Smooth muscle cell (in vitro differentiated cells): ENCODE measurements around the gene ZC3H12C. TPM values are rescaled to one million over a fixed set of nuclear protein-coding genes. Genes with fewer than 3 reads are reported as not detected.

Experiments used
- DNase-seq: peaks from one replicate; lab custom pipeline; 2025; ENCODE audit not compliant: unreplicated experiment; lab: John Stamatoyannopoulos, UW
- H2AFZ ChIP-seq: fragments of 200-600 bp; sonication (generic); 2 replicates; pipeline ENCODE4 v1.6.0; 2016; ENCODE audit warnings: antibody characterized with exemption, low read depth, mild to moderate bottlenecking
- H3F3A ChIP-seq: fragments of 200-600 bp; sonication (generic); 2 replicates; pipeline ENCODE4 v1.6.0; 2017; ENCODE audit warnings: antibody characterized with exemption, low read depth
- H3K27ac ChIP-seq: fragments of 200-600 bp; sonication (generic); 2 replicates; pipeline ENCODE4 v1.5.1; 2016; ENCODE audit warnings: low read depth, mild to moderate bottlenecking
- H3K27me3 ChIP-seq: fragments of 200-600 bp; sonication (generic); 2 replicates; pipeline ENCODE4 v1.6.1; 2016; ENCODE audit warnings: low read depth, mild to moderate bottlenecking
- H3K36me3 ChIP-seq: fragments of 200-600 bp; sonication (generic); 2 replicates; pipeline ENCODE4 v1.5.1; 2016; ENCODE audit warnings: low read depth
- H3K4me1 ChIP-seq: fragments of 200-600 bp; sonication (generic); 2 replicates; pipeline ENCODE4 v1.5.1; 2016; ENCODE audit warnings: low read depth
- H3K4me2 ChIP-seq: fragments of 200-600 bp; sonication (generic); 2 replicates; pipeline ENCODE4 v1.6.0; 2016; ENCODE audit warnings: mild to moderate bottlenecking
- H3K4me3 ChIP-seq: fragments of 200-600 bp; sonication (generic); 2 replicates; pipeline ENCODE4 v1.5.1; 2016; ENCODE audit warnings: mild to moderate bottlenecking
- H3K79me2 ChIP-seq: fragments of 200-600 bp; sonication (generic); 2 replicates; pipeline ENCODE4 v1.6.0; 2016; ENCODE audit warnings: low read depth, mild to moderate bottlenecking
- H3K9ac ChIP-seq: fragments of 200-600 bp; sonication (generic); 2 replicates; pipeline ENCODE4 v1.6.0; 2016; ENCODE audit warnings: low read depth
- H3K9me3 ChIP-seq: fragments of 200-600 bp; sonication (generic); replicated peaks from 2 replicates; pipeline ENCODE4 v1.5.1; 2016; ENCODE audit warnings: low read depth
- H4K20me1 ChIP-seq: fragments of 200-600 bp; sonication (generic); 2 replicates; pipeline ENCODE4 v1.6.0; 2016; ENCODE audit warnings: low read depth
- CTCF ChIP-seq: fragments of 200-600 bp; sonication (generic); IDR thresholded peaks from 2 replicates; pipeline ENCODE4 v1.5.1; 2017; ENCODE audit warnings: borderline replicate concordance, mild to moderate bottlenecking, antibody characterized with exemption; ENCODE audit not compliant: insufficient read depth, poor library complexity, severe bottlenecking
- WGBS: methylation state at CpG from one replicate; pipeline ENCODE4 v1.1.7; 2016; ENCODE audit warnings: low lambda C conversion rate; 5-methylcytosine and 5-hydroxymethylcytosine counted together
- polyA plus RNA-seq: library from polyadenylated mRNA; unstranded; fragments of >200 nt; fragmentation: Nextera tagmentation; extraction: Ambion mirVana; gene quantifications from 2 replicates; pipeline ENCODE4 v1.2.1, GENCODE V29; 2016
- total RNA-seq: library from RNA; depleted of rRNA; stranded (reverse); fragments of >200 nt; gene quantifications from 2 replicates; pipeline ENCODE4 v1.2.3, GENCODE V29; 2014

ZC3H12C gene
- total and polyA plus RNA-seq, 2 experiments from 2014 or later = 1.9 to 10.6 TPM

GRCh38 chr11:110049501-110050200 is 43.5 kb upstream of the ZC3H12C start:
- no peak overlapping the region for H3K4me2 ChIP-seq
- H3K27ac ChIP-seq = no peak overlapping the region
- H3K9ac ChIP-seq = no peak overlapping the region
- no peaks in the 10 kb centered on the region for H3F3A ChIP-seq
- H3K4me1 ChIP-seq = no peaks in the 10 kb centered on the region
- H3K36me3 ChIP-seq = no peaks in the 10 kb centered on the region
- no peaks in the 10 kb centered on the region for H3K27me3 ChIP-seq
- no peak overlapping the region for H2AFZ ChIP-seq
- 96% methylated on average over 33 of the region's 33 CpGs for WGBS
- no peaks in the 10 kb centered on the region for H3K79me2 ChIP-seq
- TF ChIP-seq CTCF = no peak
- no peaks in the 10 kb centered on the region for H4K20me1 ChIP-seq
- H3K9me3 ChIP-seq = peaks cover 6% of the 10 kb centered on the region
- no peak overlapping the region for H3K4me3 ChIP-seq
- DNase-seq = no peak

GRCh38 chr11:110050201-110050506 is 43.0 kb upstream of the ZC3H12C start:
- H3K9me3 ChIP-seq = peaks cover 6% of the 10 kb centered on the region
- H3K4me1 ChIP-seq = no peaks in the 10 kb centered on the region
- no peaks in the 10 kb centered on the region for H4K20me1 ChIP-seq
- H3K36me3 ChIP-seq = no peaks in the 10 kb centered on the region
- no peak overlapping the region for H3K9ac ChIP-seq
- no peak for TF ChIP-seq CTCF
- no peaks in the 10 kb centered on the region for H3K79me2 ChIP-seq
- H3K4me3 ChIP-seq = no peak overlapping the region
- H2AFZ ChIP-seq = no peak overlapping the region
- H3F3A ChIP-seq = no peaks in the 10 kb centered on the region
- no peak overlapping the region for H3K4me2 ChIP-seq
- WGBS = 86% methylated on average over 8 of the region's 8 CpGs
- H3K27me3 ChIP-seq = no peaks in the 10 kb centered on the region
- no peak overlapping the region for H3K27ac ChIP-seq
- no peak for DNase-seq

GRCh38 chr11:110053848-110054414 is 39.3 kb upstream of the ZC3H12C start:
- Histone ChIP-seq H3K9ac (no peak overlapping the region), H3K27ac (no peak overlapping the region), H4K20me1 (no peaks in the 10 kb centered on the region), H2AFZ (no peak overlapping the region), H3K79me2 (no peaks in the 10 kb centered on the region), H3F3A (no peaks in the 10 kb centered on the region), H3K36me3 (no peaks in the 10 kb centered on the region), H3K4me3 (no peak overlapping the region), H3K4me1 (no peaks in the 10 kb centered on the region), H3K4me2 (no peak overlapping the region), H3K9me3 (peaks cover 6% of the 10 kb centered on the region), H3K27me3 (no peaks in the 10 kb centered on the region)
- no peak for TF ChIP-seq CTCF
- DNase-seq = no peak
- WGBS = 92% methylated on average over 11 of the region's 11 CpGs

GRCh38 chr11:110056956-110057355 is 36.2 kb upstream of the ZC3H12C start:
- no peaks in the 10 kb centered on the region for H3K4me1 ChIP-seq
- no peak overlapping the region for H2AFZ ChIP-seq
- H3K9ac ChIP-seq = no peak overlapping the region
- no peaks in the 10 kb centered on the region for H3K36me3 ChIP-seq
- peaks cover 6% of the 10 kb centered on the region for H3K9me3 ChIP-seq
- no peaks in the 10 kb centered on the region for H3K79me2 ChIP-seq
- H3K27ac ChIP-seq = no peak overlapping the region
- DNase-seq = no peak
- WGBS = 35% methylated on average over 2 of the region's 2 CpGs
- no peak overlapping the region for H3K4me3 ChIP-seq
- H3K4me2 ChIP-seq = no peak overlapping the region
- H4K20me1 ChIP-seq = no peaks in the 10 kb centered on the region
- H3K27me3 ChIP-seq = no peaks in the 10 kb centered on the region
- TF ChIP-seq CTCF = no peak
- no peaks in the 10 kb centered on the region for H3F3A ChIP-seq
